Inferior parietal cortex (tissue), 1 donor: Measurements from ENCODE around the gene SMC1B.
"Not testable (repeated sequence)": the region's sequence is repeated elsewhere in the genome, so short reads cannot be mapped to it uniquely, and the experiment has no call there.

Experiments
- DNase-seq: peaks from one replicate; pipeline ENCODE4 v3.0.0-alpha.2; 2016; ENCODE audit errors: extremely low spot score

SMC1B gene

DNA sequence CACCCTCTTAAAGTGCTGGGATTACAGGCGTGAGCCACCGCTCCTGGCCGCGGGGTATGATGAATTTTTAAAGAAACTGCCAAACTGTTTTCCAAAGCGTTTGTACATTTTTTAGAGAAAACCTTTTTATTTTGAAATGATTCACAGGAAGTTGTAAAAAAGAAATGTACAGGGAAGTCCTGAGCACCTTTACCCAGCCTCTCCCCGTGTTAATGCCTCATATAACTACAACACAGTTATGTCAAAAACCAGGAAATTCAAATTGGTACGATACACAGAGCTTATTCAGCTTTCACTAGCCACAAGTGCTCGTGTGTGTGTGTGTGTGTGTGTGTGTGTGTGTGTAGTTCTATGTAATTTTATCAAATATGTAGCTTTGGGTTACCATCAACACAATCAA, 110.6 kb downstream of the SMC1B start:
- DNase-seq, result no peak

DNA sequence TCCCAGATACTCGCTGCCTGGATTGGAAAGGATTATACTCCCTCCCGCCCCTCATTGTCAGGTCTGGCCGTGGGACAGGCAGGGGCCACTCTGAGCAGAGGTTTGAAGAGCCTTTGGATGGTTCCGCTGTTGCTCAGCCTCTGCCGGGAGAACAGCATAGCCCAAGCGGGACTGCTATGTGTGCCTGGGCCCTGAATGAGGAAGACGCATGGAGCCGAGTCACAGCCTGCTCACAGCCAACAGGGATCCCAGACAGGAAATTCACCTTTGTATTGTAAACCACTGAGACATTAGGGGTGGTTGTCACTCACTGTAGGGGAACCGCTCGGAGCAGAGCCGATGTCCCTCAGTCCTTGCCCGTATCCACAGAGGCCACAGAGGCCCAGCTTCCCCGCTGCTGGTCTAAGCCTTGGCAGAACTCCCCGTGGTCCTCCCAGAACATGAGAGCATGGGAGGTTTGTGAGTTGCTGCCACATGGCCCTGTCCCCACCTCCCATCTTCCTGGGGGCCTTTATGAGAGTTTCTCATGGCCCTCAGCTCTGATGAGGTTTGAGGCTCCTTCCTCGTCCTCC, 114.4 kb downstream of the SMC1B start:
- no peak for DNase-seq

DNA sequence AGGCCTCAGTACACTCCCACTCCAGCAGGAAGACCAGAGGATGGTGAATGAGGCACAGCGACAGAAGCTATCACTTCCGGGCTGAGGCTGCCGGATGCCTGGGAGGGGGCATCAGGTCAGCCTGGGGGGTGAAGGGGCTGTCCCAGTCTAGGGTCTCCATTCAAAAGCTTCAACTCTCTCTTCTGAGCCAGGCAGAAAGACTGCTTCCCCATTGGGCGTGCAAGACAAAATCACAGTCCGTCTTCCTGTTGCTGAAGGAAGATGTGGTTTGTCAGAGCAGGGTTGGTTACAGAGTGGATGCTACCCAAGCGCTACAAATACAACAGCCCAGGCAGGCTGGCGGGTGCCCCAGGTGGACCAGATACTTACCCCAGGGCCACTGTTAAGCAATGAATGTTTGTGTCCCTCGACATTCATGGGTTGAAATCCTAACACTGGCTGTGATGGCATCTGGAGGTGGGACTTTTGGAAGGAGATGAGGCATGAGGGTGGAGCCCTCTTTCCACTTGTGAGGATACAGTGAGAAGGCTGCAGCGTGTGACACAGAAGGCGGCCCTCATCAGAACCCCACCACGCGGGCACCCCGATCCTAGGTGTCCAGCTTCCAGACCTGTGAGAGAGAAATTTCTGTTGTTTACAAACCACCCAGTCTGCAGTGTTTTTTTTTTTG, 116.6 kb downstream of the SMC1B start:
- DNase-seq, result no peak

GRCh38 chr22:45295492-45295891, 117.9 kb downstream of the SMC1B start:
- no peak for DNase-seq

GRCh38 chr22:45295004-45295403, 118.4 kb downstream of the SMC1B start:
- DNase-seq, result not testable (repeated sequence)
